Activated naive CD4-positive, alpha-beta T cell treated with anti-CD3 and anti-CD28 coated beads, Interleukin-2, amount 10 ng/mL, durations not matched to agents 7 days and 5 days (primary cell): ENCODE data around the gene ATG5.
A peak's percentile ranks its signal among the peaks of the same experiment; 100 is the strongest.

ENCODE experiments used
- CTCF ChIA-PET: fragments of 350-600 bp; sonication (Branson Sonifier 250); formaldehyde crosslinking; loops from one replicate; lab custom pipeline; 2021; ENCODE audit warnings: antibody characterized with exemption; lab: Charles Lee
- DNase-seq: peaks from one replicate; pipeline ENCODE4 v3.0.0-alpha.2; 2020
- H3K27ac Mint-ChIP-seq: one replicate; pipeline ENCODE4 v1.8.0; 2021; ENCODE audit warnings: mild to moderate bottlenecking, moderate library complexity, mixed read lengths
- H3K27me3 Mint-ChIP-seq: one replicate; pipeline ENCODE4 v1.8.0; 2021; ENCODE audit warnings: mild to moderate bottlenecking, mixed read lengths
- H3K36me3 Mint-ChIP-seq: one replicate; pipeline ENCODE4 v1.8.0; 2021; ENCODE audit warnings: mixed read lengths
- H3K4me1 Mint-ChIP-seq: one replicate; pipeline ENCODE4 v1.8.0; 2021; ENCODE audit warnings: mixed read lengths
- H3K4me3 Mint-ChIP-seq: one replicate; pipeline ENCODE4 v1.8.0; 2021; ENCODE audit warnings: mild to moderate bottlenecking, moderate library complexity, mixed read lengths
- H3K9me3 Mint-ChIP-seq: one replicate; pipeline ENCODE4 v1.8.0; 2021; ENCODE audit warnings: mixed read lengths

Gene ATG5

GRCh38 chr6:106334646-106335448, 9.3 kb upstream of the ATG5 start:
- Mint-ChIP-seq H3K9me3 (no peaks in the 10 kb centered on the region), H3K27ac (no peak overlapping the region)
- DNase-seq, result peak; percentile 60

GRCh38 chr6:106324726-106325335, 729 bp downstream of the ATG5 start:
- DNase-seq, result no peak
- CTCF ChIA-PET, result no interaction called here
- Mint-ChIP-seq H3K27me3 (peaks cover 21% of the 10 kb centered on the region), H3K4me1 (peaks cover 40% of the 10 kb centered on the region), H3K27ac (peak overlapping the region; percentile 97), H3K36me3 (peaks cover 12% of the 10 kb centered on the region), H3K9me3 (no peaks in the 10 kb centered on the region), H3K4me3 (peak overlapping the region; percentile 98)

More at GRCh38 chr6:106334646-106335448, 9.3 kb upstream of the ATG5 start:
- Mint-ChIP-seq H3K27me3 (peaks cover 20% of the 10 kb centered on the region), H3K36me3 (no peaks in the 10 kb centered on the region), H3K4me3 (no peak overlapping the region), H3K4me1 (peaks cover 2% of the 10 kb centered on the region)
- CTCF ChIA-PET, result interaction anchor here (0.7 to 7.0 kb wide), 9 partner anchors 9 to 903 kb away, joined by 3 to 66 read pairs (median 5); no protein-coding TSS in a partner anchor

- Mint-ChIP-seq H3K4me3 (no peak overlapping the region), H3K9me3 (no peaks in the 10 kb centered on the region), H3K27me3 (peaks cover 4% of the 10 kb centered on the region), H3K36me3 (peaks cover 14% of the 10 kb centered on the region), H3K4me1 (peaks cover 44% of the 10 kb centered on the region), H3K27ac (no peak overlapping the region)
- DNase-seq, result no peak
- CTCF ChIA-PET, result no interaction called here
Observed at GRCh38 chr6:106321940-106322339, 3.6 kb downstream of the ATG5 start.

GRCh38 chr6:106318851-106319250, 6.7 kb downstream of the ATG5 start:
- H3K27ac Mint-ChIP-seq, result no peak overlapping the region
- CTCF ChIA-PET, result interaction anchor here (0.7 kb wide), 1 partner anchor 13 kb away, joined by 3 read pairs; no protein-coding TSS in a partner anchor
- H3K4me1 Mint-ChIP-seq, result peaks cover 38% of the 10 kb centered on the region
- DNase-seq, result no peak
- H3K4me3 Mint-ChIP-seq, result no peak overlapping the region
- peaks cover 25% of the 10 kb centered on the region for H3K36me3 Mint-ChIP-seq
- H3K27me3 Mint-ChIP-seq, result no peaks in the 10 kb centered on the region
- H3K9me3 Mint-ChIP-seq, result no peaks in the 10 kb centered on the region

- CTCF ChIA-PET, result no interaction called here
- Mint-ChIP-seq H3K27me3 (no peaks in the 10 kb centered on the region), H3K9me3 (no peaks in the 10 kb centered on the region), H3K36me3 (peaks cover 30% of the 10 kb centered on the region), H3K27ac (no peak overlapping the region), H3K4me3 (no peak overlapping the region), H3K4me1 (peaks cover 36% of the 10 kb centered on the region)
- no peak for DNase-seq
Observed at GRCh38 chr6:106318061-106318460, 7.5 kb downstream of the ATG5 start.

GRCh38 chr6:106316375-106316766, 9.2 kb downstream of the ATG5 start:
- Mint-ChIP-seq H3K27ac (no peak overlapping the region), H3K27me3 (no peaks in the 10 kb centered on the region), H3K4me1 (peaks cover 40% of the 10 kb centered on the region), H3K36me3 (peaks cover 38% of the 10 kb centered on the region), H3K9me3 (no peaks in the 10 kb centered on the region), H3K4me3 (no peak overlapping the region)
- CTCF ChIA-PET, result interaction anchor here (0.7 to 1.4 kb wide), 2 partner anchors 10 to 129 kb away, joined by 3 read pairs; no protein-coding TSS in a partner anchor
- no peak for DNase-seq

GRCh38 chr6:106315765-106316374, 9.7 kb downstream of the ATG5 start:
- Mint-ChIP-seq H3K9me3 (no peaks in the 10 kb centered on the region), H3K27ac (peak overlapping the region; percentile 12), H3K4me3 (no peak overlapping the region), H3K36me3 (peaks cover 42% of the 10 kb centered on the region), H3K4me1 (peaks cover 43% of the 10 kb centered on the region), H3K27me3 (no peaks in the 10 kb centered on the region)
- no peak for DNase-seq
- CTCF ChIA-PET, result interaction anchor here (0.7 to 1.4 kb wide), 2 partner anchors 9 to 129 kb away, joined by 3 read pairs; no protein-coding TSS in a partner anchor

GRCh38 chr6:106309766-106310373, 15.7 kb downstream of the ATG5 start:
- Mint-ChIP-seq H3K27ac (no peak overlapping the region), H3K36me3 (peaks cover 41% of the 10 kb centered on the region), H3K4me3 (no peak overlapping the region), H3K4me1 (peaks cover 24% of the 10 kb centered on the region), H3K9me3 (no peaks in the 10 kb centered on the region), H3K27me3 (no peaks in the 10 kb centered on the region)
- no peak for DNase-seq
- CTCF ChIA-PET, result interaction anchor here (1.2 kb wide), 1 partner anchor 30 kb away, joined by 3 read pairs; no protein-coding TSS in a partner anchor

GRCh38 chr6:106308985-106309384, 16.6 kb downstream of the ATG5 start:
- CTCF ChIA-PET, result interaction anchor here (1.2 kb wide), 1 partner anchor 30 kb away, joined by 3 read pairs; no protein-coding TSS in a partner anchor
- peaks cover 22% of the 10 kb centered on the region for H3K4me1 Mint-ChIP-seq
- DNase-seq, result no peak
- H3K27ac Mint-ChIP-seq, result no peak overlapping the region
- no peaks in the 10 kb centered on the region for H3K27me3 Mint-ChIP-seq
- H3K9me3 Mint-ChIP-seq, result no peaks in the 10 kb centered on the region
- H3K4me3 Mint-ChIP-seq, result no peak overlapping the region
- peaks cover 38% of the 10 kb centered on the region for H3K36me3 Mint-ChIP-seq

GRCh38 chr6:106305740-106306139, 19.8 kb downstream of the ATG5 start:
- H3K4me1 Mint-ChIP-seq, result no peaks in the 10 kb centered on the region
- peaks cover 15% of the 10 kb centered on the region for H3K36me3 Mint-ChIP-seq
- CTCF ChIA-PET, result interaction anchor here (1.8 kb wide), 1 partner anchor 82 kb away, joined by 6 read pairs; no protein-coding TSS in a partner anchor
- no peak overlapping the region for H3K27ac Mint-ChIP-seq
- no peaks in the 10 kb centered on the region for H3K27me3 Mint-ChIP-seq
- DNase-seq, result no peak
- no peaks in the 10 kb centered on the region for H3K9me3 Mint-ChIP-seq
- H3K4me3 Mint-ChIP-seq, result no peak overlapping the region

GRCh38 chr6:106300944-106301343, 24.6 kb downstream of the ATG5 start:
- H3K27ac Mint-ChIP-seq, result no peak overlapping the region
- no peaks in the 10 kb centered on the region for H3K4me1 Mint-ChIP-seq
- no peaks in the 10 kb centered on the region for H3K27me3 Mint-ChIP-seq
- CTCF ChIA-PET, result interaction anchor here (0.6 to 1.7 kb wide), 12 partner anchors 17 to 1634 kb away, joined by 3 to 8 read pairs (median 3); partner anchors contain the start of gene PRDM1
- DNase-seq, result no peak
- H3K36me3 Mint-ChIP-seq, result peaks cover 14% of the 10 kb centered on the region
- H3K9me3 Mint-ChIP-seq, result no peaks in the 10 kb centered on the region
- no peak overlapping the region for H3K4me3 Mint-ChIP-seq

- no peak for DNase-seq
- no peak overlapping the region for H3K4me3 Mint-ChIP-seq
- H3K4me1 Mint-ChIP-seq, result no peaks in the 10 kb centered on the region
- H3K27me3 Mint-ChIP-seq, result no peaks in the 10 kb centered on the region
- H3K9me3 Mint-ChIP-seq, result no peaks in the 10 kb centered on the region
- CTCF ChIA-PET, result interaction anchor here (0.5 to 1.7 kb wide), 10 partner anchors 17 to 869 kb away, joined by 3 to 8 read pairs (median 4); partner anchors contain the start of gene PRDM1
- peaks cover 9% of the 10 kb centered on the region for H3K36me3 Mint-ChIP-seq
- no peak overlapping the region for H3K27ac Mint-ChIP-seq
Observed at GRCh38 chr6:106300020-106300780, 25.4 kb downstream of the ATG5 start.

- H3K27ac Mint-ChIP-seq, result no peak overlapping the region
- no peak overlapping the region for H3K4me3 Mint-ChIP-seq
- no peak for DNase-seq
- H3K27me3 Mint-ChIP-seq, result no peaks in the 10 kb centered on the region
- CTCF ChIA-PET, result no interaction called here
- peaks cover 3% of the 10 kb centered on the region for H3K9me3 Mint-ChIP-seq
- H3K4me1 Mint-ChIP-seq, result peaks cover 6% of the 10 kb centered on the region
- peaks cover 32% of the 10 kb centered on the region for H3K36me3 Mint-ChIP-seq
Observed at GRCh38 chr6:106293116-106293515, 32.4 kb downstream of the ATG5 start.
